Esophagus squamous epithelium (tissue), 5 donors: Measurements from ENCODE around the gene ZNF714. TPM values are rescaled to one million over a fixed set of nuclear protein-coding genes. Genes with fewer than 3 reads are reported as not detected.
"Not testable (repeated sequence)": the region's sequence is repeated elsewhere in the genome, so short reads cannot be mapped to it uniquely, and the experiment has no call there.

Experiments used
- DNase-seq: peaks from one replicate; lab custom pipeline; 2025; lab: John Stamatoyannopoulos, UW
- H3K27ac ChIP-seq, 4 donors: fragments of 200-600 bp; sonication (generic); one replicate each; pipeline ENCODE4 v1.5.1; 2016 to 2019; ENCODE audit warnings: mild to moderate bottlenecking in 1 of 4
- H3K27me3 ChIP-seq, 4 donors: fragments of 200-600 bp; sonication (generic); 1 replicate in 3 of 4; 2 replicates in 1 of 4; pipeline versions ENCODE4 v1.5.1 to v1.6.0; 2017 to 2021; ENCODE audit warnings: antibody characterized with exemption in 1 of 4
- H3K36me3 ChIP-seq, 3 donors: fragments of 200-600 bp; sonication (generic); one replicate each; pipeline ENCODE4 v1.5.1; 2016 to 2019
- H3K4me1 ChIP-seq, 3 donors: fragments of 200-600 bp; sonication (generic); one replicate each; pipeline ENCODE4 v1.5.1; 2017 to 2019
- H3K4me3 ChIP-seq, 4 donors: fragments of 200-600 bp; sonication (generic); 1 replicate in 3 of 4; 2 replicates in 1 of 4; pipeline ENCODE4 v1.5.1; 2016 to 2019; ENCODE audit warnings: mild to moderate bottlenecking in 2 of 4, moderate library complexity in 1 of 4
- H3K9me3 ChIP-seq, 3 donors: fragments of 200-600 bp; sonication (generic); one replicate each; pipeline ENCODE4 v1.5.1; 2016 to 2019
- POLR2A ChIP-seq, 4 donors: fragments of 450-650 bp; IDR thresholded peaks; one replicate each; pipeline ENCODE4 v1.6.1; 2017; ENCODE audit warnings: antibody characterized with exemption in 4 of 4, mild to moderate bottlenecking in 4 of 4, moderate library complexity in 3 of 4
- WGBS, 2 donors: methylation state at CpG; one replicate each; pipeline ENCODE4 v1.1.5; 2018; 5-methylcytosine and 5-hydroxymethylcytosine counted together
- intact Hi-C: fragments of 100-400 bp; cut with DNase I; formaldehyde crosslinking; loops from one replicate; pipeline ENCODE4 v1.15.0; 2022
- total RNA-seq, 4 donors: library from RNA; depleted of rRNA; stranded (reverse); fragments of >200 nt; gene quantifications; one replicate each; pipeline ENCODE4 v1.1.0, GENCODE V29; 2016
- TF ChIP-seq, protein P1 (sequence below), 6 experiments: fragments of 450-650 bp in 4 of 6; fragments of 200-600 bp in 2 of 6; sonication (generic) in 2 of 6; IDR thresholded peaks; one replicate each; pipeline ENCODE4 v1.5.1; 2016 to 2019; ENCODE audit warnings: antibody characterized with exemption in 6 of 6, mild to moderate bottlenecking in 4 of 6, moderate library complexity in 4 of 6
- donor health status: DM: yes; HTN: yes; CAD: no.

The ZNF714 gene
- total RNA-seq, 4 donors from 2014 or later, result 5.4 to 14.9 (median 10.0) TPM

DNA sequence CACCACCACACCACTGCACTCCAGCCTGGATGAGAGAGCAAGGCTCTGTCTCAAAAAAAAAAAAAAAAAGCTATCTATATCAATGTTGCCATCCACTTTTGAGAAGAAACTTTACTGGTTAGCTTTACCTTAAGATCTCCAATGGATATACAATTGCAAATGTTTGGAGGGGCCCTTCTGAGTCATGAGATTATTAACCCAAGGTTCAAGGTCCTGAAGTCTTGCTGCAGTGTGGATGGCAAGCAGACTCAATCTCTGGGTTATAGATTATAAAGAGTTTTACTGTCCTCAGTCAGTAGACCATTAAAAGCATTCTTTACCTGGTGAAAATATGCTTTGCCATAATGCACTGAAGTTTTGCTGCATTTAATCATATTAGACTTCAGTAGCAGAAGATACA lies 56.1 kb downstream of the ZNF714 start:
- intact Hi-C loops, result no loop called here

DNA sequence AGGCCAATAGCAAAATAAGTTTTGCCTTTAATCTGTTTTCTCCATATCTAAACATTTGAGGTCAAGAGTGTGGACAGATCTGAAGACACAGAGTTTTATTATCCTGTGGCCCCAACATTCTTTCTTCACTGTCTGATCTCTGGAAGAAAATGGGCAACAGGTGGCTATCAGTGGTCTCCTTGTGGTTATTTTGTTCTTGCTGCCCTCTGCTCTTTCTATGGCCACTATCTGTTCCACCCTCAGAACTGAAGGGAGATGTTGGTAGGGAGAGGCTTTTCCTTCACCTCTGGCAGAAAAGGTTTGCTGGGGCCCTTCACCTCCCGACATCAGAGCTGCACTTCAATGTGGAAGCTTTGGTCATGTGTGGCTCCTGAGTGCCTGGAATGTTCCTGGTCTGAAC lies 59.0 kb downstream of the ZNF714 start:
- 90 to 91% methylated on average over 1 of the region's 1 CpG for WGBS, 2 donors
- intact Hi-C loops, result not testable (repeated sequence)

More for the DNA sequence above, 56.1 kb downstream of the ZNF714 start:
- no peaks in the 10 kb centered on the region for H3K9me3 ChIP-seq
- H3K27ac ChIP-seq, result no peak overlapping the region
- H3K4me3 ChIP-seq, result no peak overlapping the region
- no peaks in the 10 kb centered on the region for H3K27me3 ChIP-seq
- H3K4me1 ChIP-seq, result peaks cover 0 to 17% (median 4%) of the 10 kb centered on the region in 3 donors
- DNase-seq, result no peak
- TF ChIP-seq, protein P1, sequence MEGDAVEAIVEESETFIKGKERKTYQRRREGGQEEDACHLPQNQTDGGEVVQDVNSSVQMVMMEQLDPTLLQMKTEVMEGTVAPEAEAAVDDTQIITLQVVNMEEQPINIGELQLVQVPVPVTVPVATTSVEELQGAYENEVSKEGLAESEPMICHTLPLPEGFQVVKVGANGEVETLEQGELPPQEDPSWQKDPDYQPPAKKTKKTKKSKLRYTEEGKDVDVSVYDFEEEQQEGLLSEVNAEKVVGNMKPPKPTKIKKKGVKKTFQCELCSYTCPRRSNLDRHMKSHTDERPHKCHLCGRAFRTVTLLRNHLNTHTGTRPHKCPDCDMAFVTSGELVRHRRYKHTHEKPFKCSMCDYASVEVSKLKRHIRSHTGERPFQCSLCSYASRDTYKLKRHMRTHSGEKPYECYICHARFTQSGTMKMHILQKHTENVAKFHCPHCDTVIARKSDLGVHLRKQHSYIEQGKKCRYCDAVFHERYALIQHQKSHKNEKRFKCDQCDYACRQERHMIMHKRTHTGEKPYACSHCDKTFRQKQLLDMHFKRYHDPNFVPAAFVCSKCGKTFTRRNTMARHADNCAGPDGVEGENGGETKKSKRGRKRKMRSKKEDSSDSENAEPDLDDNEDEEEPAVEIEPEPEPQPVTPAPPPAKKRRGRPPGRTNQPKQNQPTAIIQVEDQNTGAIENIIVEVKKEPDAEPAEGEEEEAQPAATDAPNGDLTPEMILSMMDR (IDR thresholded peaks at IDR 0.05), result no peak
- TF ChIP-seq POLR2A (IDR thresholded peaks at IDR 0.05), result no peak
- no peaks in the 10 kb centered on the region for H3K36me3 ChIP-seq

DNA sequence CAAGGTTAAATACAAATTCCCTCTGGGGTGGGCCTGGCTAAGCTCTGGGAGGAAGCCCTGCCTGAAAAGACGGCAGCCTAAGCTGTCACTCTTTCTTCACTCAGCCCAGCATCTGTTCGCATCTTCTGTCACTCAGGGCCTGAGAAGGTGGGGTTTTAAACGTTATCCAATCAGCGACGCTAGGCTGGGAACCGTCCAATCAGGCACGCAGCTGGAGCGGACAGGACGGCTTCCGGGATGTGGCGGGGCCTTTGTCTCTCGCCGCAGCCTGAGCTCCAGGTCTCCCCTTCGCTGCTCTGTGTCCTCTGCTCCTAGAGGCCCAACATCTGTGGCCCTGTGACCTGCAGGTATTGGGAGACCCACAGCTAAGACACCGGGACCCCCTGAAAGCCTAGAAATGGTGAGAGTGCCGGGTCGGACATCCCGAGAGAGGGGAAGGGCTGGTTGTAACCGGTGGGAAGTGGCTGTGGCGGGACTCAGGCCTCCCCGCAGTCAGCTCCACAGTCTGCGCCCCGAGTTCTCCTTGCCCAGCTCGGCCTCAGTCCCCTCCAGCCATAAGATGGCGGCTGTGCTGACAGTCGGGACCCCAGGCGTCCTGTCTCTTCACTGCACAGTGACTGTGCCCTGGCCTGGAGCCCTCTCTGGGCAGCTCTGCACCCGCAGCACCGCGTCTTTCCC lies 59.9 kb downstream of the ZNF714 start, which contains the start of gene ZNF431:
Gene ZNF431, plus strand, starts transcription at position 254 of the 678 bp plus-strand sequence. Its CDS starts 144 bp downstream, at position 398.
- peaks cover 0 to 35% (median 0%) of the 10 kb centered on the region in 3 donors for H3K36me3 ChIP-seq
- peaks cover 0 to 42% (median 4%) of the 10 kb centered on the region in 3 donors for H3K4me1 ChIP-seq
- 0 to 2% methylated on average over 7 to 15 of the region's 30 CpGs for WGBS, 2 donors
- intact Hi-C loops, result no loop called here
- DNase-seq, result peak; percentile 41
- H3K4me3 ChIP-seq, result peak within 1 kb of the TSS; percentile 69 to 77 (median 72)
- TF ChIP-seq, protein P1 (IDR thresholded peaks at IDR 0.05), result peak in 1 of 6 experiments; percentile 9
- TF ChIP-seq POLR2A (IDR thresholded peaks at IDR 0.05), result peak in 2 of 4 donors; percentile 72 to 79
- no peaks in the 10 kb centered on the region for H3K27me3 ChIP-seq
- peak within 1 kb of the TSS; percentile 79 to 93 (median 90) for H3K27ac ChIP-seq
- no peaks in the 10 kb centered on the region for H3K9me3 ChIP-seq

More for the DNA sequence above, 59.0 kb downstream of the ZNF714 start:
- peaks cover 0 to 26% (median 0%) of the 10 kb centered on the region in 3 donors for H3K36me3 ChIP-seq
- H3K27ac ChIP-seq, DNase-seq, H3K4me3 ChIP-seq, H3K9me3 ChIP-seq, H3K27me3 ChIP-seq: not testable (repeated sequence)
- H3K4me1 ChIP-seq, result peaks cover 0 to 38% (median 4%) of the 10 kb centered on the region in 3 donors

DNA sequence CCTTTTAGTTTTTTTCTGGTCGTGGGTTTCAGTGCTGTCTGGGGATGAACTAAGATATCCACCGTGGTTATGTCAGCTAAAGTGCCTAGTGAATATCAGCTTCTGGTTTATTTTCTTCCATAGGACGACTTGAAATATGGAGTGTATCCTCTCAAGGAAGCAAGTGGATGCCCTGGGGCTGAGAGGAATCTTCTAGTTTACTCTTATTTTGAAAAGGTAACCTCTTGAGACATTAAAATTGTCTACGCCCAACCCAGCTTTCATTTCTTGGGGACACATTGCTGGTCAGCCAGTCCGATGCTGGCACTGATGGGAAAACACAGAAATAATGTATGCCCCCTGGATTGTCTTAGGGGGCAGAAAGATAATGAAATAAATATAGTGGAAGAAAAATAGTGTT lies 61.4 kb downstream of the ZNF714 start:
- Histone ChIP-seq H3K27ac (peak overlapping the region in 3 of 4 donors; percentile 90 to 93 (median 91)), H3K36me3 (peaks cover 0 to 50% (median 0%) of the 10 kb centered on the region in 3 donors), H3K4me3 (peak overlapping the region in 3 of 4 donors; percentile 69 to 77 (median 72)), H3K9me3 (no peaks in the 10 kb centered on the region), H3K4me1 (peaks cover 0 to 42% (median 4%) of the 10 kb centered on the region in 3 donors), H3K27me3 (no peaks in the 10 kb centered on the region)
- TF ChIP-seq, protein P1 (IDR thresholded peaks at IDR 0.05), result no peak
- TF ChIP-seq POLR2A (IDR thresholded peaks at IDR 0.05), result no peak
- no peak for DNase-seq
- WGBS, 2 donors, result 71 to 81% methylated on average over 5 of the region's 5 CpGs
- intact Hi-C loops, result no loop called here

DNA sequence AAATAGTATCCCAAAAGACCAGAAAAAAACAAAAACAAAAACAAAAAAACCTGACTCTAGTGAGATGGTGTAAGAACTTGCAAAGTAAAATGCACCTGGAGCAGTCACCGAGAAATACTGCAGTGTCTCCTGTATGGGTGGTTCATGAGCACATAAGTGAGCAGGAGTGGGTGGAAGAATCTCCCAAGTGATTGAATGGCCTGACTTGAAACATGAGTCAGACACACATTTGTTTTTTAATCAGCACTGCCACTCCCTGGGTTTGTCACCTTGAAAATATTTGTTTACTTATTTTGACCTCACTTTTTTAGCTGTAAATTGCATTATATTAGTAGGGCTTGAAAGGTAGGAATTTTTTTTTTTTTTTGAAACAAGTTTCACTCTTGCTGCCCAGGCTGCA lies 61.9 kb downstream of the ZNF714 start:
- no peak for DNase-seq
- H3K9me3 ChIP-seq, result no peaks in the 10 kb centered on the region
- H3K4me3 ChIP-seq, result peak overlapping the region in 2 of 4 donors; percentile 72 to 77
- peaks cover 0 to 54% (median 0%) of the 10 kb centered on the region in 3 donors for H3K36me3 ChIP-seq
- WGBS, 2 donors, result 44 to 57% methylated on average over 1 of the region's 1 CpG
- TF ChIP-seq POLR2A (IDR thresholded peaks at IDR 0.05), result no peak
- TF ChIP-seq, protein P1 (IDR thresholded peaks at IDR 0.05), result no peak
- H3K27me3 ChIP-seq, result no peaks in the 10 kb centered on the region
- peaks cover 0 to 42% (median 4%) of the 10 kb centered on the region in 3 donors for H3K4me1 ChIP-seq
- intact Hi-C loops, result no loop called here
- H3K27ac ChIP-seq, result peak overlapping the region in 3 of 4 donors; percentile 90 to 93 (median 91)
